HG03442 (cell line): Measurements from ENCODE around the gene SFI1.

Source experiments
- ATAC-seq: cut with Tn5 transposase; IDR thresholded peaks from one replicate; pipeline ENCODE4 v1.9.1; 2021; ENCODE audit warnings: mild to moderate bottlenecking, moderate library complexity; ENCODE audit not compliant: unreplicated experiment

The SFI1 gene

DNA sequence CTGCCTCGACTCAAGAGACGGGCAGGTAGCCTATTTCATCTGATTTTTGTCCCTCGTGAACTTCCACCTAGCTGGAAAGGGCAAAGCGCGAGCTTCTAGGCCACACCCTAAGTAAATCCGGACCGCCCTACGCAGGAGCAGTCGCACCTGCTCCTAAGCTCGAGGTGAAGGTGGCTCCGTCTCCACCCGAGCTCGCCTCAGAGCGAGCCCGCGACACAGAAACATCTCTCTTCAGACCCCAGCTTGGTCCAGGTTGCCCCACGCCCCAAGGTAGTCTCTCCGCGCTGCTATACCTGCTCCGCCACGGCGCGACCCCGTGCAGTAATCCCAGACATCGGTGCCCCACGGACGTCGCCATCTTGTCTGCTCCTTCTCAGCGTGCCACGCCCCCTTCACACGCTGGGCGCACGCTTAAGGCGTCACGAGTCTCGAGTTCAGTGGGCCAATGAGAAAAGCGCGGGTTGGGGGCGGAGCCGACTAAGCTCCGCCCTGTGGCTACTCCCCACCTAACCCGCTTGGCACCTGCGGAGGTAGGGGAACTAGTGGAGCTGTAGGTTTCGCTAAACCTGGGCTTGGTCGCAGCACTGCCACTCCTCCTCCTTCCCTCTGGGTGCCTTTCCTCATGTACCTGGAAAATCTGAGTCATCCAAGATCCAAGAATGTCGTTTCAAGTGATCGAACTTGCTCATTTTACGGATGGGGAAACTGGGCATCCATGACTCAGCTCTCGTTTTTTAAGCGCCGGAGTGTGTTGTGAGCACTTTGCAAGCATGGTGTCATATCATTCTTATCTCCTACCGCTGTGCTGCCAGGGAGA lies 165.7 kb downstream of the SFI1 start, which contains the start of gene PISD:
TSS of gene PISD (minus strand) at position 365 of the 817 bp plus-strand sequence. CDS start at position 358, 7 bp downstream.
- peak; percentile 81 for ATAC-seq

- no peak for ATAC-seq
Measured at GRCh38 chr22:31662668-31663037, 166.3 kb downstream of the SFI1 start.
